Neural cell (in vitro differentiated cells): ENCODE results near the gene ADGRF3.
"Not testable (repeated sequence)": the region's sequence is repeated elsewhere in the genome, so short reads cannot be mapped to it uniquely, and the experiment has no call there.

Source experiments
- POLR2AphosphoS5 ChIP-seq: IDR thresholded peaks from 2 replicates; pipeline ENCODE4 v1.6.1; 2012
- TF ChIP-seq, protein P1 (sequence below): IDR thresholded peaks from 2 replicates; pipeline ENCODE4 v1.6.1; 2012; ENCODE audit warnings: borderline replicate concordance
- TF ChIP-seq, protein P2 (sequence below): fragments of 450-650 bp; IDR thresholded peaks from 2 replicates; pipeline ENCODE4 v1.5.1; 2014; ENCODE audit warnings: antibody characterized with exemption, mild to moderate bottlenecking, moderate library complexity; ENCODE audit not compliant: poor library complexity, severe bottlenecking

DNA sequence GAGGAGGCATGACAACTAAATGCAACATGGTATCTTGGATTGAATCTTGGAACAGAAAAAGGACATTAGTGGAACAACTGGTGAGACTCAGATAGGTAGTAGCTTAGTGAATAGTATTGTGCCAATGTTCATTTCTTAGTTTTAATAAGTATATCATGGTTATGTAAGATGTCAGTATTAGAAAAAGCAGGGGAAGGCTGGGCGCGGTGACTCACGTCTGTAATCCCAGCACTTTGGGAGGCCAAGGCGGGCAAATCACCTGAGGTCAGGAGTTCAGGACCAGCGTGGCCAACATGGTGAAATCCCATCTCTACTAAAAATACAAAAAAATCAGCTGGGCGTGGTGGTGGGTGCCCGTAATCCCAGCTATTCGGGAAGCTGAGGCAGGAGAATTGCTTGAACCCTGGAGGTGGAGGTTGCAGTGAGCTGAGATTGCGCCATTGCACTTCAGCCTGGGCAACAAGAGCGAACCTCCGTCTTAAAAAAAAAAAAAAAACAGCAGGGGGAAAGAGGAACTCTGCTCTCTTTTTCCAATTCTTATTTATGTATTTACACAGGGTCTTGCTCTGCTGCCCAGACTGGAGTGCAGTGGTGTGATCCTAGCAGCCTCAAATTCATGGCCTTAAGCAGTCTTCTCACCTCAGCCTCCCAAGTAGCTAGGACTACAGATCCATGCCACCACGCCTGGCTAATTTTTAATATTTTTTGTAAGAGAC is 77.8 kb downstream of the ADGRF3 start:
- TF ChIP-seq, protein P1, sequence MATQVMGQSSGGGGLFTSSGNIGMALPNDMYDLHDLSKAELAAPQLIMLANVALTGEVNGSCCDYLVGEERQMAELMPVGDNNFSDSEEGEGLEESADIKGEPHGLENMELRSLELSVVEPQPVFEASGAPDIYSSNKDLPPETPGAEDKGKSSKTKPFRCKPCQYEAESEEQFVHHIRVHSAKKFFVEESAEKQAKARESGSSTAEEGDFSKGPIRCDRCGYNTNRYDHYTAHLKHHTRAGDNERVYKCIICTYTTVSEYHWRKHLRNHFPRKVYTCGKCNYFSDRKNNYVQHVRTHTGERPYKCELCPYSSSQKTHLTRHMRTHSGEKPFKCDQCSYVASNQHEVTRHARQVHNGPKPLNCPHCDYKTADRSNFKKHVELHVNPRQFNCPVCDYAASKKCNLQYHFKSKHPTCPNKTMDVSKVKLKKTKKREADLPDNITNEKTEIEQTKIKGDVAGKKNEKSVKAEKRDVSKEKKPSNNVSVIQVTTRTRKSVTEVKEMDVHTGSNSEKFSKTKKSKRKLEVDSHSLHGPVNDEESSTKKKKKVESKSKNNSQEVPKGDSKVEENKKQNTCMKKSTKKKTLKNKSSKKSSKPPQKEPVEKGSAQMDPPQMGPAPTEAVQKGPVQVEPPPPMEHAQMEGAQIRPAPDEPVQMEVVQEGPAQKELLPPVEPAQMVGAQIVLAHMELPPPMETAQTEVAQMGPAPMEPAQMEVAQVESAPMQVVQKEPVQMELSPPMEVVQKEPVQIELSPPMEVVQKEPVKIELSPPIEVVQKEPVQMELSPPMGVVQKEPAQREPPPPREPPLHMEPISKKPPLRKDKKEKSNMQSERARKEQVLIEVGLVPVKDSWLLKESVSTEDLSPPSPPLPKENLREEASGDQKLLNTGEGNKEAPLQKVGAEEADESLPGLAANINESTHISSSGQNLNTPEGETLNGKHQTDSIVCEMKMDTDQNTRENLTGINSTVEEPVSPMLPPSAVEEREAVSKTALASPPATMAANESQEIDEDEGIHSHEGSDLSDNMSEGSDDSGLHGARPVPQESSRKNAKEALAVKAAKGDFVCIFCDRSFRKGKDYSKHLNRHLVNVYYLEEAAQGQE, result not testable (repeated sequence)
- TF ChIP-seq, protein P2, sequence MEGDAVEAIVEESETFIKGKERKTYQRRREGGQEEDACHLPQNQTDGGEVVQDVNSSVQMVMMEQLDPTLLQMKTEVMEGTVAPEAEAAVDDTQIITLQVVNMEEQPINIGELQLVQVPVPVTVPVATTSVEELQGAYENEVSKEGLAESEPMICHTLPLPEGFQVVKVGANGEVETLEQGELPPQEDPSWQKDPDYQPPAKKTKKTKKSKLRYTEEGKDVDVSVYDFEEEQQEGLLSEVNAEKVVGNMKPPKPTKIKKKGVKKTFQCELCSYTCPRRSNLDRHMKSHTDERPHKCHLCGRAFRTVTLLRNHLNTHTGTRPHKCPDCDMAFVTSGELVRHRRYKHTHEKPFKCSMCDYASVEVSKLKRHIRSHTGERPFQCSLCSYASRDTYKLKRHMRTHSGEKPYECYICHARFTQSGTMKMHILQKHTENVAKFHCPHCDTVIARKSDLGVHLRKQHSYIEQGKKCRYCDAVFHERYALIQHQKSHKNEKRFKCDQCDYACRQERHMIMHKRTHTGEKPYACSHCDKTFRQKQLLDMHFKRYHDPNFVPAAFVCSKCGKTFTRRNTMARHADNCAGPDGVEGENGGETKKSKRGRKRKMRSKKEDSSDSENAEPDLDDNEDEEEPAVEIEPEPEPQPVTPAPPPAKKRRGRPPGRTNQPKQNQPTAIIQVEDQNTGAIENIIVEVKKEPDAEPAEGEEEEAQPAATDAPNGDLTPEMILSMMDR, result not testable (repeated sequence)
- not testable (repeated sequence) for TF ChIP-seq POLR2AphosphoS5
